Mammary epithelial cell (primary cell): ENCODE measurements around the gene DGKI.

ENCODE experiments used
- CTCF ChIP-seq, 2 donors: IDR thresholded peaks in 1 of 2; conservative IDR thresholded peaks in 1 of 2; 2 replicates each; pipeline ENCODE4 v1.5.1; 2011 to 2012; ENCODE audit warnings: inconsistent platforms in 2 of 2, low read length in 2 of 2, mild to moderate bottlenecking in 2 of 2, control low read depth in 1 of 2, low read depth in 1 of 2; ENCODE audit not compliant: insufficient read depth in 1 of 2; ENCODE audit errors: extremely low read depth in 1 of 2
- EZH2 ChIP-seq: IDR thresholded peaks from 2 replicates; pipeline ENCODE4 v1.6.1; 2012; ENCODE audit warnings: low read length, inconsistent platforms, borderline replicate concordance

GRCh38 chr7:137755846-137756651 is 90.7 kb downstream of the DGKI start:
- TF ChIP-seq CTCF (conservative IDR thresholded peaks at IDR 0.05 in 1 of 2, IDR thresholded peaks at IDR 0.05 in 1 of 2; ENCODE audit: extremely low read depth in 1 of 2, insufficient read depth in 1 of 2, low read depth in 1 of 2, low read length in 2 of 2) (no peak), EZH2 (no peak)
